Peyer's patch (tissue), 4 donors: Measurements from ENCODE around the gene CEP68. TPM values are rescaled to one million over a fixed set of nuclear protein-coding genes. Genes with fewer than 3 reads are reported as not detected.
A peak's percentile ranks its signal among the peaks of the same experiment; 100 is the strongest.
"Not testable (repeated sequence)": the region's sequence is repeated elsewhere in the genome, so short reads cannot be mapped to it uniquely, and the experiment has no call there.

Experiments
- DNase-seq, 3 donors: peaks; one replicate each; pipeline ENCODE4 v3.0.0-alpha.2; 2017 to 2019
- H3K27ac ChIP-seq, 4 donors: fragments of 200-600 bp; sonication (generic); one replicate each; pipeline ENCODE4 v1.5.1; 2016 to 2019
- H3K27me3 ChIP-seq, 2 donors: fragments of 200-600 bp; sonication (generic); one replicate each; pipeline ENCODE4 v1.5.1; 2019
- H3K36me3 ChIP-seq, 3 donors: fragments of 200-600 bp; sonication (generic); one replicate each; pipeline ENCODE4 v1.5.1; 2016 to 2019
- H3K4me1 ChIP-seq, 4 donors: fragments of 200-600 bp; sonication (generic); one replicate each; pipeline ENCODE4 v1.5.1; 2016 to 2019
- H3K4me3 ChIP-seq, 4 donors: fragments of 200-600 bp; sonication (generic); 1 replicate in 3 of 4; 2 replicates in 1 of 4; pipeline ENCODE4 v1.5.1; 2016 to 2019; ENCODE audit warnings: mild to moderate bottlenecking in 1 of 4
- H3K9me3 ChIP-seq, 4 donors: fragments of 200-600 bp; sonication (generic); one replicate each; pipeline ENCODE4 v1.5.1; 2016 to 2019; ENCODE audit warnings: mild to moderate bottlenecking in 1 of 4
- CTCF ChIP-seq, 6 experiments: fragments of 450-650 bp in 4 of 6; fragments of 200-600 bp in 2 of 6; sonication (generic) in 1 of 6; IDR thresholded peaks; one replicate each; pipeline ENCODE4 v1.5.1; 2017 to 2019; ENCODE audit warnings: antibody characterized with exemption in 6 of 6, mild to moderate bottlenecking in 3 of 6, moderate library complexity in 1 of 6
- POLR2A ChIP-seq, 2 donors: fragments of 450-650 bp; IDR thresholded peaks; one replicate each; pipeline ENCODE4 v1.5.1; 2017; ENCODE audit warnings: antibody characterized with exemption in 2 of 2, mild to moderate bottlenecking in 2 of 2, moderate library complexity in 2 of 2
- total RNA-seq, 4 donors: library from RNA; depleted of rRNA; stranded (reverse); fragments of >200 nt; gene quantifications; one replicate each; pipeline ENCODE4 v1.1.0, GENCODE V29; 2016

CEP68 gene
- total RNA-seq, 4 donors from 2014 or later, result 5.4 to 18.2 (median 14.7) TPM

- Histone ChIP-seq H3K9me3 (no peaks in the 10 kb centered on the region), H3K36me3 (peaks cover 0 to 23% (median 0%) of the 10 kb centered on the region in 3 donors), H3K27ac (peak overlapping the region in 3 of 4 donors; percentile 13 to 18 (median 13)), H3K27me3 (no peaks in the 10 kb centered on the region), H3K4me1 (no peaks in the 10 kb centered on the region), H3K4me3 (no peak overlapping the region)
- DNase-seq, result no peak
- TF ChIP-seq CTCF (IDR thresholded peaks at IDR 0.05) (no peak), POLR2A (IDR thresholded peaks at IDR 0.05) (no peak)
These were observed 38.1 kb upstream of the CEP68 start for GRCh38 chr2:65018141-65018582.

GRCh38 chr2:65019010-65019409, 37.2 kb upstream of the CEP68 start:
- Histone ChIP-seq H3K4me1 (no peaks in the 10 kb centered on the region), H3K4me3 (no peak overlapping the region), H3K36me3 (peaks cover 0 to 24% (median 0%) of the 10 kb centered on the region in 3 donors), H3K9me3 (no peaks in the 10 kb centered on the region), H3K27ac (no peak overlapping the region), H3K27me3 (no peaks in the 10 kb centered on the region)
- no peak for DNase-seq
- TF ChIP-seq CTCF (IDR thresholded peaks at IDR 0.05), result no peak
- TF ChIP-seq POLR2A (IDR thresholded peaks at IDR 0.05), result no peak

DNA sequence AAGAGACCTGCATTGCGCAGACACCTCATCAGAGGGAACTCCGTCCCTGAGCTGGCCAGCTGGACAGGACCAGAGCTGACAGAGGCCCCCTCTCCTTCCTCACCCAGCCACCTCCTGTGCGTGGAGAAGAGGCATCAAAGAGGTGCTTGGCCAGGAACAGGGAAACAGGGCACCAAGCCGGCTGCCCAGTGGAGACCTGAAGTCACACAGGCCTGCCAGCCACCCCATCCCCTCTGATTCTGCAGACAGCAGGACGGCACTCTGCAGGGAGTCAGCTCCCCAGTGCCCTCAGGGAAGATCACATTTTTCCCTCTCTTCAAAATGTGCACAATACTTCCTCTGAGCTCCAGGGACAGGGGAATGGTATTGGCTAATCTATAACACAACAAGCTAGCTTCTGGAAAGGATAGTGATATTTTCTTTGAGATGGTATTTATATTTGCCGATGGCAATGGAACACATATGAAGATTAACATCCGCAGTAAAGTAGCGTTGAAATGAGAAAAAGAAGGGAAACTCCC, 36.5 kb upstream of the CEP68 start:
- H3K4me3 ChIP-seq, result no peak overlapping the region
- H3K4me1 ChIP-seq, result no peaks in the 10 kb centered on the region
- H3K36me3 ChIP-seq, result peaks cover 0 to 24% (median 0%) of the 10 kb centered on the region in 3 donors
- no peaks in the 10 kb centered on the region for H3K27me3 ChIP-seq
- no peak for TF ChIP-seq POLR2A (IDR thresholded peaks at IDR 0.05)
- no peak for TF ChIP-seq CTCF (IDR thresholded peaks at IDR 0.05)
- no peaks in the 10 kb centered on the region for H3K9me3 ChIP-seq
- H3K27ac ChIP-seq, result no peak overlapping the region
- DNase-seq, result no peak

GRCh38 chr2:65020251-65020650, 36.0 kb upstream of the CEP68 start:
- DNase-seq, H3K27ac ChIP-seq, H3K4me3 ChIP-seq, H3K9me3 ChIP-seq, H3K27me3 ChIP-seq, H3K4me1 ChIP-seq: not testable (repeated sequence)
- peaks cover 0 to 24% (median 0%) of the 10 kb centered on the region in 3 donors for H3K36me3 ChIP-seq

DNA sequence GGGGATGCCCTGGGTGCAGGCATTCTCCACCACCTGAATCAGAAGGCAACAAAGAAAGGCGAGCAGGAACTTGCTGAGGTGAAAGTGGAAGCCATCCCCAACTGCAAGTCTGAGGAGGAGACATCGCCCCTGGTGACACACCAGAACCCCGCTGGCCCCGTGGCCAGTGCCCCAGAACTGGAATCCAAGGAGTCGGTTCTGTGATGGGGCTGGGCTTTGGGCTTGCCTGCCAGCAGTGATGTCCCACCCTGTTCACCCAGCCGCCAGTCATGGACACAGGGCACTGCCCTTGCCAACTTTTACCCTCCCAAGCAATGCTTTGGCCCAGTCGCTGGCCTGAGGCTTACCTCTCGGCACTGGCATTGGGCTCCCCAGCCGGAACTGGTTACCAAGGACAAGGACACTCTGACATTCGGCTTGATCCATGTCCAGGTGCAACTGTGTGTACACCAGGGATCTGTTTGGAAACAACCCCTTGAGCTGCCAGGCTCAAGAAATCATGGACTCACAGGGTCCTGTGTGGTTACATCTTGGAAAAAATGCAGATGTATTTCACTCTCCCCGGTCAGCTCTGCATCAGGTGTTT, 35.2 kb upstream of the CEP68 start:
- no peak for TF ChIP-seq CTCF (IDR thresholded peaks at IDR 0.05)
- TF ChIP-seq POLR2A (IDR thresholded peaks at IDR 0.05), result no peak
- no peaks in the 10 kb centered on the region for H3K27me3 ChIP-seq
- no peak overlapping the region for H3K27ac ChIP-seq
- no peak overlapping the region for H3K4me3 ChIP-seq
- DNase-seq, result no peak
- H3K36me3 ChIP-seq, result peaks cover 0 to 19% (median 0%) of the 10 kb centered on the region in 3 donors
- H3K4me1 ChIP-seq, result peaks cover 0 to 5% (median 2%) of the 10 kb centered on the region in 4 donors
- H3K9me3 ChIP-seq, result no peaks in the 10 kb centered on the region

- DNase-seq, result no peak
- Histone ChIP-seq H3K27ac (no peak overlapping the region), H3K27me3 (no peaks in the 10 kb centered on the region), H3K36me3 (peaks cover 0 to 12% (median 0%) of the 10 kb centered on the region in 3 donors), H3K9me3 (no peaks in the 10 kb centered on the region), H3K4me3 (no peak overlapping the region), H3K4me1 (peaks cover 0 to 12% (median 5%) of the 10 kb centered on the region in 4 donors)
- TF ChIP-seq CTCF (IDR thresholded peaks at IDR 0.05), result no peak
- TF ChIP-seq POLR2A (IDR thresholded peaks at IDR 0.05), result no peak
These were observed 34.5 kb upstream of the CEP68 start for GRCh38 chr2:65021709-65022108.
